Measurements from ENCODE around the gene NRCAM.
A peak's percentile ranks its signal among the peaks of the same experiment; 100 is the strongest.

Gene NRCAM

DNA sequence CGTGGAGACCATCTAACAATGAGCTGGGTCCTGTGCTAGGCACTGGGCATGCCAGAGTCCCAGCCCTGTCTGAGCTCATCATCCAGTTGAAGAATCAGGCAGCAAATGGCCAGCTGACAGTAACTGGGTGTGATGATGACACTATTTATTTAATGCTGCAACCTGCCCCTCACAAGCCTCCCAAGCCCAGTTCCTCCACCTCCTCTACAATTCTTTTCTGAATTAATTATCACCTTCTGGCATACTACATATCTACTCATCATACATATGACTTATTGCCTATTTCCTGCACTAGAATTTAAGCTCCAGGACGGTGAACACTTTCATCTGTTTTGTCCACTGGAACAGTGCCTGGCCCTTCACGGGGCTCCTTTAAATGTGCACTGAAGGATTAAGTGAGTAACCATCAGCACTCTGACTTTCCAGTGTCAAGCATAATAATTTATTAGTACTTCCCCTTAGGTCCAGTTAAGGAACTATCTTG lies 229.4 kb downstream of the NRCAM start:
- DNase-seq (ENCODE audit: low read depth), result peak; percentile 15
- TF ChIP-seq, protein P1, sequence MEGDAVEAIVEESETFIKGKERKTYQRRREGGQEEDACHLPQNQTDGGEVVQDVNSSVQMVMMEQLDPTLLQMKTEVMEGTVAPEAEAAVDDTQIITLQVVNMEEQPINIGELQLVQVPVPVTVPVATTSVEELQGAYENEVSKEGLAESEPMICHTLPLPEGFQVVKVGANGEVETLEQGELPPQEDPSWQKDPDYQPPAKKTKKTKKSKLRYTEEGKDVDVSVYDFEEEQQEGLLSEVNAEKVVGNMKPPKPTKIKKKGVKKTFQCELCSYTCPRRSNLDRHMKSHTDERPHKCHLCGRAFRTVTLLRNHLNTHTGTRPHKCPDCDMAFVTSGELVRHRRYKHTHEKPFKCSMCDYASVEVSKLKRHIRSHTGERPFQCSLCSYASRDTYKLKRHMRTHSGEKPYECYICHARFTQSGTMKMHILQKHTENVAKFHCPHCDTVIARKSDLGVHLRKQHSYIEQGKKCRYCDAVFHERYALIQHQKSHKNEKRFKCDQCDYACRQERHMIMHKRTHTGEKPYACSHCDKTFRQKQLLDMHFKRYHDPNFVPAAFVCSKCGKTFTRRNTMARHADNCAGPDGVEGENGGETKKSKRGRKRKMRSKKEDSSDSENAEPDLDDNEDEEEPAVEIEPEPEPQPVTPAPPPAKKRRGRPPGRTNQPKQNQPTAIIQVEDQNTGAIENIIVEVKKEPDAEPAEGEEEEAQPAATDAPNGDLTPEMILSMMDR (conservative IDR thresholded peaks at IDR 0.05; ENCODE audit: low read length), result no peak
- H3K4me3 ChIP-seq (ENCODE audit: low read length), result no peak overlapping the region

GRCh38 chr7:108225531-108226181 lies 230.6 kb downstream of the NRCAM start:
- no peak for DNase-seq (ENCODE audit: low read depth)
- H3K4me3 ChIP-seq (ENCODE audit: low read length), result no peak overlapping the region
- TF ChIP-seq, protein P1 (conservative IDR thresholded peaks at IDR 0.05; ENCODE audit: low read length), result no peak

DNA sequence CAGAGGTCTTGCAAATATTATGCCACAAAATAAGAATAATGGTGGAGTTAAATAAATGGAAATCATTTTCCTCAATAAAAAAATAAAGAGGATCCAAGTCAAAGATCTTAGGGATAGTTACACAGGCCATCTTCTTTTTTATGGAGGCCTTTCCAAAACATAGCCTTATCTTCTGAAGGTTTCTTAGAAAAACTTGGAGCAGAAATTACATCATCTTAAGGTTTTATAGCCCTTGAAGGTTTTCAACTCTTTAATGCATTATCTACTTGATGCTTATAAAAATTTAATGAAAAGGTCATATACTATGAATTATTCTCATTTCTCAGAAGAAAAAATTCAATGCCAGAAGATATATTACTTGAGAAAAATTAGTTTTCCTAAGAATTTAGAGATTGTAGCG lies 231.8 kb downstream of the NRCAM start:
- DNase-seq (ENCODE audit: low read depth), result no peak
- no peak overlapping the region for H3K4me3 ChIP-seq (ENCODE audit: low read length)
- TF ChIP-seq, protein P1 (conservative IDR thresholded peaks at IDR 0.05; ENCODE audit: low read length), result no peak

DNA sequence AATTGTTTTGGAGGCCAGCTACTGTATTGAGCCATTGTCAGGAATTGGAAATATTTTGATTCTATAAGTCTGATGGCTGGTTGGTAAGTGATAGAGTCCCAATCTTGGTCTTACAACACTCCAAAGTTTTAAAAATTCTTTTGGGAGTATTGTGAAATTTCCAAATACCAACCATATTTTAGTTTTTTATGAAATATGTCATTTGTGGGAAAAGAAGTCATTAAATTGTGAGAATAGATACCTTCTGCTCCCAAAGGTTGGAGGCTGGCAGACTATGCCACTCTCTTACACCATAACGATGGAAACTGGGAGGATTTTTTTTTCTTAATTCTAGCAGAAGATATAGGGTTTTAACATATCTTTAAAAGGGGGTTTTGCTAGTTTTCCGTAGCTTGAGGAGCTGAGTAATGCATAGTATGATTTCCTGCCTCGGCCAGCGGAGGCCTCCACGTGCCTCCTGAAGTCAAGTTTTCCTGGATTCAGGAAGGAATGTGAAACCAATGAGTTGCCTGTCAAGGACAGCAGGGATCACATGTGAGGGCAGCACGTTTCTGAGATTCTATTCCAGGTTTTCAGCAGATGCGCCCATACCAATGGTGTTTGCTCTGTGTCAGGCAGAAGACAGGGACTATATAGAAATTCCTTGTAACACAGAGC lies 233.9 kb downstream of the NRCAM start:
- TF ChIP-seq, protein P1 (conservative IDR thresholded peaks at IDR 0.05; ENCODE audit: low read length), result peak; percentile 22
- H3K4me3 ChIP-seq (ENCODE audit: low read length), result no peak overlapping the region
- DNase-seq (ENCODE audit: low read depth), result peak; percentile 72

GRCh38 chr7:108211382-108212201 lies 244.6 kb downstream of the NRCAM start:
- DNase-seq (ENCODE audit: low read depth), result no peak
- TF ChIP-seq, protein P1 (conservative IDR thresholded peaks at IDR 0.05; ENCODE audit: low read length), result no peak
- no peak overlapping the region for H3K4me3 ChIP-seq (ENCODE audit: low read length)

- no peak overlapping the region for H3K4me3 ChIP-seq (ENCODE audit: low read length)
- TF ChIP-seq, protein P1 (conservative IDR thresholded peaks at IDR 0.05; ENCODE audit: low read length), result no peak
- no peak for DNase-seq (ENCODE audit: low read depth)
These were observed 245.4 kb downstream of the NRCAM start for GRCh38 chr7:108210796-108211195.
